Naive thymus-derived CD4-positive, alpha-beta T cell (primary cell): ENCODE measurements around the gene ELMO3. TPM values are rescaled to one million over a fixed set of nuclear protein-coding genes. Genes with fewer than 3 reads are reported as not detected.

Source experiments
- ATAC-seq: fragments of 150-1000 bp; cut with Tn5 transposase; 2 replicates; pipeline ENCODE4 v1.10.0; 2021; ENCODE audit warnings: mild to moderate bottlenecking, moderate library complexity
- CTCF ChIA-PET: fragments of 350-600 bp; sonication (Branson Sonifier 250); formaldehyde crosslinking; loops from one replicate; lab custom pipeline; 2021; ENCODE audit warnings: antibody characterized with exemption; lab: Charles Lee
- POLR2A ChIA-PET: fragments of 350-600 bp; sonication (Branson Sonifier 250); formaldehyde crosslinking; loops from one replicate; lab custom pipeline; 2021; ENCODE audit warnings: antibody characterized with exemption, inconsistent platforms; lab: Charles Lee
- DNase-seq, 9 donors: peaks; one replicate each; pipeline versions ENCODE4 v3.0.0 to v3.0.0-alpha.2; 2020 to 2022; ENCODE audit warnings: mixed read lengths in 1 of 9
- H3K27ac ChIP-seq: one replicate; pipeline ENCODE4 v1.7.0; 2013; ENCODE audit warnings: mild to moderate bottlenecking, low read depth, low read length, moderate library complexity
- H3K27me3 ChIP-seq, 2 donors: one replicate each; pipeline ENCODE4 v1.7.0; 2013; ENCODE audit warnings: low read length in 2 of 2, mild to moderate bottlenecking in 2 of 2, moderate library complexity in 2 of 2; ENCODE audit not compliant: control insufficient read depth in 2 of 2, insufficient read depth in 2 of 2
- H3K36me3 ChIP-seq, 3 experiments: 1 replicate in 2 of 3; 2 replicates in 1 of 3; pipeline ENCODE4 v1.7.0; 2013; ENCODE audit warnings: low read length in 3 of 3, mild to moderate bottlenecking in 3 of 3, moderate library complexity in 1 of 3; ENCODE audit not compliant: insufficient read depth in 3 of 3, control insufficient read depth in 2 of 3
- H3K4me1 ChIP-seq, 2 donors: one replicate each; pipeline ENCODE4 v1.7.0; 2013; ENCODE audit warnings: low read length in 2 of 2, mild to moderate bottlenecking in 2 of 2, moderate library complexity in 1 of 2; ENCODE audit not compliant: control insufficient read depth in 2 of 2, insufficient read depth in 2 of 2
- H3K4me3 ChIP-seq: 2 replicates; pipeline ENCODE4 v1.7.0; 2013; ENCODE audit warnings: mild to moderate bottlenecking, low read length
- H3K9me3 ChIP-seq, 3 experiments: 1 replicate in 2 of 3; 2 replicates in 1 of 3; pipeline ENCODE4 v1.7.0; 2013; ENCODE audit warnings: low read length in 3 of 3; ENCODE audit not compliant: control insufficient read depth in 2 of 3
- H3K27ac Mint-ChIP-seq, 9 donors: one replicate each; pipeline ENCODE4 v1.8.0; 2020 to 2022; ENCODE audit warnings: mixed read lengths in 9 of 9, mild to moderate bottlenecking in 8 of 9, moderate library complexity in 5 of 9, inconsistent platforms in 2 of 9
- H3K27me3 Mint-ChIP-seq, 5 donors: one replicate each; pipeline ENCODE4 v1.8.0; 2021 to 2022; ENCODE audit warnings: mixed read lengths in 5 of 5, mild to moderate bottlenecking in 1 of 5
- H3K36me3 Mint-ChIP-seq, 5 donors: one replicate each; pipeline ENCODE4 v1.8.0; 2020 to 2022; ENCODE audit warnings: mixed read lengths in 5 of 5, mild to moderate bottlenecking in 3 of 5, inconsistent platforms in 1 of 5
- H3K4me1 Mint-ChIP-seq, 7 donors: one replicate each; pipeline ENCODE4 v1.8.0; 2020 to 2022; ENCODE audit warnings: mixed read lengths in 7 of 7, mild to moderate bottlenecking in 3 of 7, inconsistent platforms in 1 of 7
- H3K4me3 Mint-ChIP-seq, 10 donors: one replicate each; pipeline ENCODE4 v1.8.0; 2020 to 2022; ENCODE audit warnings: mild to moderate bottlenecking in 10 of 10, mixed read lengths in 10 of 10, moderate library complexity in 6 of 10, inconsistent platforms in 2 of 10
- H3K9me3 Mint-ChIP-seq, 11 donors: one replicate each; pipeline ENCODE4 v1.8.0; 2020 to 2022; ENCODE audit warnings: mixed read lengths in 11 of 11, mild to moderate bottlenecking in 4 of 11, inconsistent platforms in 1 of 11, moderate library complexity in 1 of 11
- intact Hi-C, 2 donors: fragments of 100-400 bp; cut with micrococcal nuclease; formaldehyde crosslinking; loops; one replicate each; pipeline ENCODE4 v1.15.1; 2023
- polyA plus RNA-seq, 2 donors: library from polyadenylated mRNA; unstranded; fragments of 300-500 nt; fragmentation: Illumina TruSeq; gene quantifications; one replicate each; pipeline ENCODE4 v1.2.3, GENCODE V29; 2021
- total RNA-seq, 6 experiments: library from RNA in 5 of 6; stranded (reverse) in 5 of 6; gene quantifications; 1 replicate in 5 of 6; 2 replicates in 1 of 6; pipeline ENCODE4 v1.2.3 and lab custom pipeline; 2021 to 2026

Gene ELMO3
- total and polyA plus RNA-seq, 7 experiments from 2014 or later = 0.07 to 9.1 (median 5.6) TPM; not detected in 1

- ChIA-PET CTCF (no interaction called here), POLR2A (no interaction called here)
- peaks cover 0 to 1% (median 0%) of the 10 kb centered on the region in 11 donors for H3K9me3 Mint-ChIP-seq
- H3K9me3 ChIP-seq = no peaks in the 10 kb centered on the region
- no peaks in the 10 kb centered on the region for H3K27me3 ChIP-seq
- DNase-seq (no peak), ATAC-seq (no peak)
- no peak overlapping the region for H3K27ac ChIP-seq
- no peak overlapping the region for H3K4me3 ChIP-seq
- H3K4me1 Mint-ChIP-seq = peaks cover 0 to 9% (median 3%) of the 10 kb centered on the region in 7 donors
- intact Hi-C loops = no loop called here
- no peaks in the 10 kb centered on the region for H3K4me1 ChIP-seq
- H3K27me3 Mint-ChIP-seq = no peaks in the 10 kb centered on the region
- H3K36me3 ChIP-seq = peaks cover 0 to 3% (median 0%) of the 10 kb centered on the region in 3 experiments
- no peak overlapping the region for H3K4me3 Mint-ChIP-seq
- peaks cover 0 to 5% (median 0%) of the 10 kb centered on the region in 5 donors for H3K36me3 Mint-ChIP-seq
- H3K27ac Mint-ChIP-seq = no peak overlapping the region
These were observed 12.7 kb downstream of the ELMO3 start for GRCh38 chr16:67211674-67212073.

GRCh38 chr16:67212766-67213165 lies 13.8 kb downstream of the ELMO3 start:
- Mint-ChIP-seq H3K4me1 (peaks cover 0 to 16% (median 3%) of the 10 kb centered on the region in 7 donors), H3K27ac (no peak overlapping the region), H3K27me3 (no peaks in the 10 kb centered on the region), H3K4me3 (no peak overlapping the region), H3K36me3 (peaks cover 0 to 11% (median 6%) of the 10 kb centered on the region in 5 donors), H3K9me3 (peaks cover 0 to 1% (median 0%) of the 10 kb centered on the region in 11 donors)
- no peaks in the 10 kb centered on the region for H3K4me1 ChIP-seq
- H3K27me3 ChIP-seq = no peaks in the 10 kb centered on the region
- ChIA-PET POLR2A (interaction anchor here (0.9 kb wide), 2 partner anchors 32 to 280 kb away, joined by 3 read pairs; no protein-coding TSS in a partner anchor), CTCF (no interaction called here)
- peaks cover 0 to 3% (median 0%) of the 10 kb centered on the region in 3 experiments for H3K36me3 ChIP-seq
- ATAC-seq (no peak), DNase-seq (no peak)
- intact Hi-C loops = no loop called here
- no peak overlapping the region for H3K27ac ChIP-seq
- H3K4me3 ChIP-seq = no peak overlapping the region
- no peaks in the 10 kb centered on the region for H3K9me3 ChIP-seq

GRCh38 chr16:67213197-67214019 lies 14.5 kb downstream of the ELMO3 start:
- Histone ChIP-seq H3K27me3 (no peaks in the 10 kb centered on the region), H3K36me3 (peaks cover 0 to 3% (median 0%) of the 10 kb centered on the region in 3 experiments), H3K4me3 (no peak overlapping the region), H3K27ac (no peak overlapping the region), H3K9me3 (no peaks in the 10 kb centered on the region), H3K4me1 (no peaks in the 10 kb centered on the region)
- ChIA-PET CTCF (no interaction called here), POLR2A (interaction anchor here (0.7 to 0.9 kb wide), 3 partner anchors 8 to 280 kb away, joined by 3 read pairs; no protein-coding TSS in a partner anchor)
- Mint-ChIP-seq H3K4me1 (peaks cover 0 to 18% (median 3%) of the 10 kb centered on the region in 7 donors), H3K27me3 (no peaks in the 10 kb centered on the region), H3K9me3 (peaks cover 0 to 1% (median 0%) of the 10 kb centered on the region in 11 donors), H3K4me3 (no peak overlapping the region), H3K27ac (no peak overlapping the region), H3K36me3 (peaks cover 0 to 11% (median 6%) of the 10 kb centered on the region in 5 donors)
- DNase-seq = no peak
- intact Hi-C loops = no loop called here
- no peak for ATAC-seq

GRCh38 chr16:67215706-67216105 lies 16.8 kb downstream of the ELMO3 start:
- Mint-ChIP-seq H3K27ac (peak overlapping the region in 3 of 9 donors; percentile 4 to 86 (median 36)), H3K36me3 (peaks cover 0 to 15% (median 11%) of the 10 kb centered on the region in 5 donors), H3K27me3 (no peaks in the 10 kb centered on the region), H3K9me3 (no peaks in the 10 kb centered on the region), H3K4me1 (peaks cover 0 to 18% (median 9%) of the 10 kb centered on the region in 7 donors), H3K4me3 (peak overlapping the region in 1 of 10 donors; percentile 34)
- ATAC-seq = no peak
- DNase-seq = no peak
- Histone ChIP-seq H3K4me1 (no peaks in the 10 kb centered on the region), H3K4me3 (no peak overlapping the region), H3K36me3 (no peaks in the 10 kb centered on the region), H3K27ac (no peak overlapping the region), H3K27me3 (no peaks in the 10 kb centered on the region), H3K9me3 (no peaks in the 10 kb centered on the region)
- intact Hi-C loops = no loop called here
- ChIA-PET POLR2A (no interaction called here), CTCF (no interaction called here)

- no peaks in the 10 kb centered on the region for H3K27me3 Mint-ChIP-seq
- peaks cover 0 to 18% (median 12%) of the 10 kb centered on the region in 7 donors for H3K4me1 Mint-ChIP-seq
- intact Hi-C loops = no loop called here
- Histone ChIP-seq H3K27me3 (no peaks in the 10 kb centered on the region), H3K9me3 (no peaks in the 10 kb centered on the region), H3K36me3 (no peaks in the 10 kb centered on the region), H3K4me3 (no peak overlapping the region), H3K27ac (no peak overlapping the region), H3K4me1 (no peaks in the 10 kb centered on the region)
- peaks cover 2 to 16% (median 14%) of the 10 kb centered on the region in 5 donors for H3K36me3 Mint-ChIP-seq
- POLR2A ChIA-PET = no interaction called here
- H3K27ac Mint-ChIP-seq = peak overlapping the region in 1 of 9 donors; percentile 59
- peak; percentile 61 for ATAC-seq
- no peak for DNase-seq
- CTCF ChIA-PET = no interaction called here
- H3K4me3 Mint-ChIP-seq = no peak overlapping the region
- no peaks in the 10 kb centered on the region for H3K9me3 Mint-ChIP-seq
These were observed 17.9 kb downstream of the ELMO3 start for GRCh38 chr16:67216612-67217490.

GRCh38 chr16:67223992-67224391 lies 25.1 kb downstream of the ELMO3 start:
- H3K27me3 ChIP-seq = no peaks in the 10 kb centered on the region
- peaks cover 14 to 38% of the 10 kb centered on the region in 2 donors for H3K4me1 ChIP-seq
- H3K36me3 Mint-ChIP-seq = peaks cover 4 to 14% (median 11%) of the 10 kb centered on the region in 5 donors
- peak overlapping the region; percentile 36 to 100 (median 82) for H3K27ac Mint-ChIP-seq
- intact Hi-C loops = no loop called here
- peak overlapping the region; percentile 62 for H3K27ac ChIP-seq
- peak overlapping the region; percentile 13 for H3K4me3 ChIP-seq
- ATAC-seq (no peak), DNase-seq (no peak)
- H3K27me3 Mint-ChIP-seq = no peaks in the 10 kb centered on the region
- H3K36me3 ChIP-seq = peaks cover 6 to 17% (median 9%) of the 10 kb centered on the region in 3 experiments
- H3K4me3 Mint-ChIP-seq = peak overlapping the region in 9 of 10 donors; percentile 2 to 100 (median 34)
- ChIA-PET CTCF (interaction anchor here (0.8 to 0.9 kb wide), 2 partner anchors 24 to 26 kb away, joined by 3 read pairs; partner anchors contain the start of gene FHOD1), POLR2A (interaction anchor here (1.2 to 1.9 kb wide), 2 partner anchors 15 to 21 kb away, joined by 3 to 4 read pairs; no protein-coding TSS in a partner anchor)
- H3K9me3 ChIP-seq = no peaks in the 10 kb centered on the region
- no peaks in the 10 kb centered on the region for H3K9me3 Mint-ChIP-seq
- H3K4me1 Mint-ChIP-seq = peaks cover 38 to 71% (median 58%) of the 10 kb centered on the region in 7 donors
